ENCODE measurements around the gene CD63.

The CD63 gene

GRCh38 chr12:55741931-55742680 is 13.3 kb upstream of the CD63 start:
- no peak for DNase-seq (ENCODE audit: extremely low read depth in 1 of 2, low read depth in 1 of 2)

GRCh38 chr12:55739025-55739378 is 10.2 kb upstream of the CD63 start:
- DNase-seq (ENCODE audit: extremely low read depth in 1 of 2, low read depth in 1 of 2): no peak

GRCh38 chr12:55738123-55739024 is 9.6 kb upstream of the CD63 start:
- DNase-seq (ENCODE audit: extremely low read depth in 1 of 2, low read depth in 1 of 2): peak; percentile 53 to 86

GRCh38 chr12:55737581-55738122 is 8.8 kb upstream of the CD63 start:
- DNase-seq (ENCODE audit: extremely low read depth in 1 of 2, low read depth in 1 of 2): no peak

GRCh38 chr12:55736780-55737580 is 8.2 kb upstream of the CD63 start:
- DNase-seq (ENCODE audit: extremely low read depth in 1 of 2, low read depth in 1 of 2): peak; percentile 24 to 46

GRCh38 chr12:55736076-55736475 is 7.3 kb upstream of the CD63 start:
- no peak for DNase-seq (ENCODE audit: extremely low read depth in 1 of 2, low read depth in 1 of 2)

GRCh38 chr12:55734595-55734994 is 5.8 kb upstream of the CD63 start:
- no peak for DNase-seq (ENCODE audit: extremely low read depth in 1 of 2, low read depth in 1 of 2)

GRCh38 chr12:55733858-55734257 is 5.0 kb upstream of the CD63 start:
- DNase-seq (ENCODE audit: extremely low read depth in 1 of 2, low read depth in 1 of 2): no peak

- no peak for DNase-seq (ENCODE audit: extremely low read depth in 1 of 2, low read depth in 1 of 2)
Measured at GRCh38 chr12:55733021-55733555, 4.3 kb upstream of the CD63 start.

GRCh38 chr12:55732288-55732687 is 3.5 kb upstream of the CD63 start:
- DNase-seq (ENCODE audit: extremely low read depth in 1 of 2, low read depth in 1 of 2): no peak

GRCh38 chr12:55729819-55730818 is 1.3 kb upstream of the CD63 start:
- DNase-seq (ENCODE audit: extremely low read depth in 1 of 2, low read depth in 1 of 2): no peak

- no peak for DNase-seq (ENCODE audit: extremely low read depth in 1 of 2, low read depth in 1 of 2)
Measured at GRCh38 chr12:55728186-55728938, 447 bp downstream of the CD63 start.

GRCh38 chr12:55727643-55728185 is 1.1 kb downstream of the CD63 start:
- no peak for DNase-seq (ENCODE audit: extremely low read depth in 1 of 2, low read depth in 1 of 2)

GRCh38 chr12:55726971-55727370 is 1.8 kb downstream of the CD63 start:
- no peak for DNase-seq (ENCODE audit: extremely low read depth in 1 of 2, low read depth in 1 of 2)

- no peak for DNase-seq (ENCODE audit: extremely low read depth in 1 of 2, low read depth in 1 of 2)
Measured at GRCh38 chr12:55725556-55725955, 3.3 kb downstream of the CD63 start.

- no peak for DNase-seq (ENCODE audit: extremely low read depth in 1 of 2, low read depth in 1 of 2)
Measured at GRCh38 chr12:55724940-55725309, 3.9 kb downstream of the CD63 start.

GRCh38 chr12:55724226-55724939 is 4.4 kb downstream of the CD63 start:
- DNase-seq (ENCODE audit: extremely low read depth in 1 of 2, low read depth in 1 of 2): peak; percentile 35 to 57

Measured in stimulated activated CD8-positive, alpha-beta memory T cell treated with anti-CD3 and anti-CD28 coated beads, Interleukin-7, amount 100 ng/mL, for 48 hours (primary cell).